ENCODE results near the gene SPART.

SPART gene

DNA sequence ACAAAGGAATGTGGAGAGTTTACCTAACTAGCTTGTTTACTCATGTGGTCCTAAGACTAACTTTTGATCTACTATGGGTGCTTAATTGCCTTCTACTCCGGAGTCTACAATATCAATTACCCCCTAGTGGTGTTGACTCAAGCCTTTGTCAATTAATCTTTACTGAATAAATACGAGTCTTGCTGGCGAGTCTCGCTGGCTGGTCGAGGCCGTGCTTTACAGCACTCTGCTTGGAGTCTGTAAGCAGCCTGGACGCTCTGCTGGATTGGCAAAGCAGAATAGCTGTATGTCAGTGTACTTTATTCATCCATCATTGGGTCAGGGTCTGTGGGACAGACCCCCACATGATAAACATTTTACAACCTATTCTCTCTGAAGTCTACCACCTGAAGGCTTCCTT is 9.9 kb upstream of the SPART start:
- Histone ChIP-seq H3F3A (ENCODE audit: insufficient read depth) (no peaks in the 10 kb centered on the region), H2AFZ (ENCODE audit: low read depth, low read length, severe bottlenecking) (no peak overlapping the region), H3K27ac (ENCODE audit: low read depth, low read length) (no peak overlapping the region), H3K27me3 (ENCODE audit: low read length) (no peaks in the 10 kb centered on the region), H3K9me2 (replicated peaks; ENCODE audit: insufficient read depth, low read length) (no peaks in the 10 kb centered on the region), H3K4me2 (ENCODE audit: low read depth, low read length, poor library complexity, severe bottlenecking) (no peak overlapping the region), H4K20me1 (ENCODE audit: low read depth, low read length) (no peaks in the 10 kb centered on the region), H3K79me2 (ENCODE audit: insufficient read depth, low read length) (no peaks in the 10 kb centered on the region), H3K9me3 (ENCODE audit: insufficient read depth, low read length) (no peaks in the 10 kb centered on the region), H3K4me3 (ENCODE audit: insufficient read depth, low read length, poor library complexity, severe bottlenecking) (no peak overlapping the region), H3K9ac (ENCODE audit: low read length) (no peak overlapping the region), H3K36me3 (ENCODE audit: low read length) (no peaks in the 10 kb centered on the region)
- TF ChIP-seq CTCF (IDR thresholded peaks at IDR 0.05; ENCODE audit: insufficient read depth, low read length, poor library complexity, severe bottlenecking) = no peak
- TF ChIP-seq EZH2phosphoT487 (conservative IDR thresholded peaks at IDR 0.05; ENCODE audit: low read length) = no peak

GRCh38 chr13:36355632-36356031 is 9.4 kb upstream of the SPART start:
- H3K4me2 ChIP-seq (ENCODE audit: low read depth, low read length, poor library complexity, severe bottlenecking) = no peak overlapping the region
- no peaks in the 10 kb centered on the region for H3F3A ChIP-seq (ENCODE audit: insufficient read depth)
- no peaks in the 10 kb centered on the region for H3K79me2 ChIP-seq (ENCODE audit: insufficient read depth, low read length)
- no peaks in the 10 kb centered on the region for H3K27me3 ChIP-seq (ENCODE audit: low read length)
- no peaks in the 10 kb centered on the region for H3K36me3 ChIP-seq (ENCODE audit: low read length)
- H3K9me2 ChIP-seq (replicated peaks; ENCODE audit: insufficient read depth, low read length) = no peaks in the 10 kb centered on the region
- TF ChIP-seq CTCF (IDR thresholded peaks at IDR 0.05; ENCODE audit: insufficient read depth, low read length, poor library complexity, severe bottlenecking) = no peak
- no peak for TF ChIP-seq EZH2phosphoT487 (conservative IDR thresholded peaks at IDR 0.05; ENCODE audit: low read length)
- H3K9ac ChIP-seq (ENCODE audit: low read length) = no peak overlapping the region
- no peak overlapping the region for H3K27ac ChIP-seq (ENCODE audit: low read depth, low read length)
- H3K4me3 ChIP-seq (ENCODE audit: insufficient read depth, low read length, poor library complexity, severe bottlenecking) = no peak overlapping the region
- no peak overlapping the region for H2AFZ ChIP-seq (ENCODE audit: low read depth, low read length, severe bottlenecking)
- H3K9me3 ChIP-seq (ENCODE audit: insufficient read depth, low read length) = no peaks in the 10 kb centered on the region
- H4K20me1 ChIP-seq (ENCODE audit: low read depth, low read length) = no peaks in the 10 kb centered on the region

DNA sequence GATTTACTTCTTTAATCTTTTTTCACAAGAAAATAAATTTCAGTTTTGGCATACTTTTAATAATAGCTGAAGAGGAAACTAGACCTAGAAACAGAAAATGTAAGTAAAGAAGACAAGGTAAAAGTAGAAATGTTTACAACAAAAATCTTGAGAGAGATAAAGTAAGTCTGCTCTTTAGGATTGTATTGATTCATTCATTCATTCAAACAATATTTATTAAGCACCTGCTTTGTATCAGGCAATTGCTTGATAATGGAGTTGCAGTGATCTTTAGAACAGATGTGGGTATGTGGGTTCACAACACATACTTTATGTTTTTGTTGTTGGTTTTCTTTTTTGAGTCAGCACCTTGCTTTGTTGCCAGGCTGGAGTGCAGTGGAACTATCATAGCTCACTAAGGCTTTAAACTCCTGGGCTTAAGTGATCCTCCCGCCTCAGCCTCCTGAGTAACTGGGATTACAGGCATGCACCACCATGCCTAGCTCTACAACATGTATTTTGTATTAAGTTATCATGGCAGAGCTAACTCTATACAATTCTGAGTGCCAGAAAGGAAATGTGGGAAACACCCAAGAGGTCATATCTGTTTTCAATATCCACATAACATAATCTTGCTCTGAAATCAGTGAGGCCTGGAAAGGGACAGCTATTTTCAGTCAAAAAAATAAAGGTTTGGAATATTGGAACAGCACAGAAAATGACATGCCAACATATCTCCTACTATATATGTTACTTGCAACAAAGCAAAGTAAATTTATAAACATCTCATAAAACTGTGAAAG is 8.8 kb upstream of the SPART start:
- H2AFZ ChIP-seq (ENCODE audit: low read depth, low read length, severe bottlenecking) = no peak overlapping the region
- no peak overlapping the region for H3K9ac ChIP-seq (ENCODE audit: low read length)
- H3K9me2 ChIP-seq (replicated peaks; ENCODE audit: insufficient read depth, low read length) = no peaks in the 10 kb centered on the region
- no peak for TF ChIP-seq EZH2phosphoT487 (conservative IDR thresholded peaks at IDR 0.05; ENCODE audit: low read length)
- TF ChIP-seq CTCF (IDR thresholded peaks at IDR 0.05; ENCODE audit: insufficient read depth, low read length, poor library complexity, severe bottlenecking) = no peak
- H3K36me3 ChIP-seq (ENCODE audit: low read length) = no peaks in the 10 kb centered on the region
- H3K4me3 ChIP-seq (ENCODE audit: insufficient read depth, low read length, poor library complexity, severe bottlenecking) = no peak overlapping the region
- no peaks in the 10 kb centered on the region for H3K79me2 ChIP-seq (ENCODE audit: insufficient read depth, low read length)
- no peak overlapping the region for H3K27ac ChIP-seq (ENCODE audit: low read depth, low read length)
- no peaks in the 10 kb centered on the region for H3F3A ChIP-seq (ENCODE audit: insufficient read depth)
- no peak overlapping the region for H3K4me2 ChIP-seq (ENCODE audit: low read depth, low read length, poor library complexity, severe bottlenecking)
- H3K9me3 ChIP-seq (ENCODE audit: insufficient read depth, low read length) = no peaks in the 10 kb centered on the region
- H3K27me3 ChIP-seq (ENCODE audit: low read length) = no peaks in the 10 kb centered on the region
- no peaks in the 10 kb centered on the region for H4K20me1 ChIP-seq (ENCODE audit: low read depth, low read length)

Data from SU-DHL-6 (cell line).